ENCODE results near the gene WNT5B. TPM values are rescaled to one million over a fixed set of nuclear protein-coding genes. Genes with fewer than 3 reads are reported as not detected.
A peak's percentile ranks its signal among the peaks of the same experiment; 100 is the strongest.

Gene WNT5B
- total RNA-seq, 2 donors from 2014 or later: 2.3 to 3.1 TPM

GRCh38 chr12:1670358-1671268 is 41.6 kb downstream of the WNT5B start:
- ATAC-seq (ENCODE audit: insufficient number of reproducible peaks, low FRiP score, low read depth) (no peak), DNase-seq (ENCODE audit: low spot score) (no peak)
- H3K27me3 ChIP-seq (replicated peaks; ENCODE audit: insufficient read depth): no peaks in the 10 kb centered on the region
- no peak overlapping the region for H3K4me3 ChIP-seq
- TF ChIP-seq, protein P1, sequence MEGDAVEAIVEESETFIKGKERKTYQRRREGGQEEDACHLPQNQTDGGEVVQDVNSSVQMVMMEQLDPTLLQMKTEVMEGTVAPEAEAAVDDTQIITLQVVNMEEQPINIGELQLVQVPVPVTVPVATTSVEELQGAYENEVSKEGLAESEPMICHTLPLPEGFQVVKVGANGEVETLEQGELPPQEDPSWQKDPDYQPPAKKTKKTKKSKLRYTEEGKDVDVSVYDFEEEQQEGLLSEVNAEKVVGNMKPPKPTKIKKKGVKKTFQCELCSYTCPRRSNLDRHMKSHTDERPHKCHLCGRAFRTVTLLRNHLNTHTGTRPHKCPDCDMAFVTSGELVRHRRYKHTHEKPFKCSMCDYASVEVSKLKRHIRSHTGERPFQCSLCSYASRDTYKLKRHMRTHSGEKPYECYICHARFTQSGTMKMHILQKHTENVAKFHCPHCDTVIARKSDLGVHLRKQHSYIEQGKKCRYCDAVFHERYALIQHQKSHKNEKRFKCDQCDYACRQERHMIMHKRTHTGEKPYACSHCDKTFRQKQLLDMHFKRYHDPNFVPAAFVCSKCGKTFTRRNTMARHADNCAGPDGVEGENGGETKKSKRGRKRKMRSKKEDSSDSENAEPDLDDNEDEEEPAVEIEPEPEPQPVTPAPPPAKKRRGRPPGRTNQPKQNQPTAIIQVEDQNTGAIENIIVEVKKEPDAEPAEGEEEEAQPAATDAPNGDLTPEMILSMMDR (IDR thresholded peaks at IDR 0.05): no peak
- no peaks in the 10 kb centered on the region for H3K9me3 ChIP-seq
- no peaks in the 10 kb centered on the region for H3K36me3 ChIP-seq
- H3K4me1 ChIP-seq (ENCODE audit: control insufficient read depth in 1 of 2, low read depth in 2 of 2): peaks cover 0 to 11% of the 10 kb centered on the region in 2 donors
- H3K27ac ChIP-seq: no peak overlapping the region

DNA sequence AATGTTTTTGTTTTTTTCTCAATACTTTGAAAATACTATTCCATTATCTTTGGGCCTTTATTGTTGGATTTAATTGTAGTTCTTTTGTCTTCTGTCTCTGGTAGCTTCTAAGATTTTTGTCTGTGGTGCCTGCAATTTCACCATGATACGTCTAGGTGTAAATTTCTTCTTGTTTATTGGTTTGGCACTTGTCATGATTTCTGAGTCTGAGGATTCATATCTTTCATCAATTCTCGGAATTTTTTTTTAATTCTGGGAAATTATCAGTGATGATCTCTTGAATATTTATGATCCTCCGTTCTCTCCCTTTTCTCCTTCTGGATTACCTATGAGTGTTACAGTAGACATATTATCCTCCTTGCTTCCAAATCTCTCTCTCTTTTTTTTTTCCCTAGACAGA is 47.0 kb downstream of the WNT5B start:
- no peaks in the 10 kb centered on the region for H3K9me3 ChIP-seq
- no peak for DNase-seq (ENCODE audit: low spot score)
- TF ChIP-seq, protein P1 (IDR thresholded peaks at IDR 0.05): no peak
- ATAC-seq (ENCODE audit: insufficient number of reproducible peaks, low FRiP score, low read depth): no peak
- H3K4me1 ChIP-seq (ENCODE audit: control insufficient read depth in 1 of 2, low read depth in 2 of 2): peaks cover 0 to 15% of the 10 kb centered on the region in 2 donors
- no peak overlapping the region for H3K27ac ChIP-seq
- no peak overlapping the region for H3K4me3 ChIP-seq
- no peaks in the 10 kb centered on the region for H3K27me3 ChIP-seq (replicated peaks; ENCODE audit: insufficient read depth)
- no peaks in the 10 kb centered on the region for H3K36me3 ChIP-seq

- no peaks in the 10 kb centered on the region for H3K36me3 ChIP-seq
- no peaks in the 10 kb centered on the region for H3K27me3 ChIP-seq (replicated peaks; ENCODE audit: insufficient read depth)
- TF ChIP-seq, protein P1 (IDR thresholded peaks at IDR 0.05): no peak
- peaks cover 0 to 38% of the 10 kb centered on the region in 2 donors for H3K4me1 ChIP-seq (ENCODE audit: control insufficient read depth in 1 of 2, low read depth in 2 of 2)
- peak overlapping the region; percentile 25 to 71 for H3K27ac ChIP-seq
- ATAC-seq (ENCODE audit: insufficient number of reproducible peaks, low FRiP score, low read depth) (no peak), DNase-seq (ENCODE audit: low spot score) (no peak)
- H3K9me3 ChIP-seq: no peaks in the 10 kb centered on the region
- H3K4me3 ChIP-seq: no peak overlapping the region
Observed at GRCh38 chr12:1680804-1681492, 51.9 kb downstream of the WNT5B start.

DNA sequence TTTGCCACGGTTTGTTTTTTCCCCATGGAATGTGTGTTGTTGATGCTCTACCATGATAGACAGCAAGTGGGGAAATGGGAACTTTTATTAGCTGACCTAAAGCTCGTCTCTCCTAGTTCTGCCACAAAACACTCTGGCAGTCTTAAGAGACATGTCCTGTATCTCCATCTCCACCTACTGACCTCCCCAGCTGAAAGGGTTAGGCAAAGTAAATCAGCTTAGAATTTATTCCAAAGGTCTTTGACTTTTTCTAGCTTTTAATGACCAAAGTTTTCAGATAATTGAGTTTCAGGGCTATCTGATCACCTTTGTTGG is 52.4 kb downstream of the WNT5B start:
- no peak for DNase-seq (ENCODE audit: low spot score)
- H3K36me3 ChIP-seq: no peaks in the 10 kb centered on the region
- no peaks in the 10 kb centered on the region for H3K9me3 ChIP-seq
- no peaks in the 10 kb centered on the region for H3K27me3 ChIP-seq (replicated peaks; ENCODE audit: insufficient read depth)
- ATAC-seq (ENCODE audit: insufficient number of reproducible peaks, low FRiP score, low read depth): no peak
- H3K27ac ChIP-seq: peak overlapping the region; percentile 25 to 71
- TF ChIP-seq, protein P1 (IDR thresholded peaks at IDR 0.05): no peak
- no peak overlapping the region for H3K4me3 ChIP-seq
- H3K4me1 ChIP-seq (ENCODE audit: control insufficient read depth in 1 of 2, low read depth in 2 of 2): peaks cover 0 to 38% of the 10 kb centered on the region in 2 donors

- Histone ChIP-seq H3K9me3 (no peaks in the 10 kb centered on the region), H3K27ac (no peak overlapping the region), H3K27me3 (replicated peaks; ENCODE audit: insufficient read depth) (no peaks in the 10 kb centered on the region), H3K4me3 (no peak overlapping the region), H3K4me1 (ENCODE audit: control insufficient read depth in 1 of 2, low read depth in 2 of 2) (peaks cover 11 to 41% of the 10 kb centered on the region in 2 donors), H3K36me3 (no peaks in the 10 kb centered on the region)
- no peak for DNase-seq (ENCODE audit: low spot score)
- TF ChIP-seq, protein P1 (IDR thresholded peaks at IDR 0.05): no peak
- ATAC-seq (ENCODE audit: insufficient number of reproducible peaks, low FRiP score, low read depth): no peak
Observed at GRCh38 chr12:1688086-1688710, 59.2 kb downstream of the WNT5B start.

Data from thoracic aorta (tissue), 2 donors.